ENCODE data around the gene CALR3.
"Not testable (repeated sequence)": the region's sequence is repeated elsewhere in the genome, so short reads cannot be mapped to it uniquely, and the experiment has no call there.

The CALR3 gene

DNA sequence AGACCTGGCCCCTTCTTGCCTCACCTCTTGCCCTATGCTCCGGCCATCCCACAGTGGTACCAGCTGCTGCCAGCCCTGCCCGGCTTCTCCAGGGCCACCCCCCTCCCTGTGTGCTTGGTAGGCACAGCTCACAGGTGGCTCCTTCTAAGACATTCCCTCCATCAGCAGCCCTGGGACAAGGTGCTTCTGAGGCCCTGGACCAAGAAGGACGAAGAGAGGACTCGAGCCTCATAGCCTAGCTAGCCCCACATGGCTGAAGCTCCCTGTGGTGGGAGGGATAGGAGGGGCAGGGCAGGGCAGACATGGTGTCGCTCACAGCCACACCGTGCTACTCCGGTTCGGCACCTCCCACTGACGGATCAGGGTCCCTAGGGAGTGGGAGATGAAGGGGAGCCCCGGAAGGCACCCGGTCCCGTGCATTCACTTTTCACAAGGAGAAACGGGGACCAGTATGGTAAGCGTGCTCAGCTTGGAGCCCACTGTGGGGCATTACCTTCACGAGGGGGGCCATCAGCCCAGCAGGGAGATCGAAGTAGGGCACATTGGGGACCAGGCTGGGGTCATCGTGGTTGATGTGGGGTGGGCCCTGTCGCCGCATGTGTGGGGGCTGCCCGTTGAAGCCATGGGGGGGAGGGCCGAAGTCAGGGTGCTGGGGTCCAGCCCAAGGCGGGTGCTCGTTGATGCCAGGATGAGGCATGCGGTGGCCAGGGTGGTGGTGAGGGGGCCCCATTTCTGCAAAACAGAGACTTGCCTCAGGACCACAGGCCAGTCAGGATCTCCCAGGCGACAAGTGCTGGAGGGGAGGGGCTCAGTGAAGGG, 26.8 kb upstream of the CALR3 start:
- DNase-seq: no peak

- no peak for DNase-seq
Observed at GRCh38 chr19:16521715-16522289, 25.8 kb upstream of the CALR3 start.

GRCh38 chr19:16520986-16521624, 25.1 kb upstream of the CALR3 start:
- DNase-seq: no peak

- no peak for DNase-seq
Observed at GRCh38 chr19:16520074-16520973, 24.4 kb upstream of the CALR3 start.

GRCh38 chr19:16519230-16519687, 23.3 kb upstream of the CALR3 start:
- DNase-seq: no peak

- DNase-seq: no peak
Observed at GRCh38 chr19:16518483-16519229, 22.7 kb upstream of the CALR3 start.

- no peak for DNase-seq
Observed at GRCh38 chr19:16518061-16518460, 22.1 kb upstream of the CALR3 start.

GRCh38 chr19:16516923-16517610, 21.1 kb upstream of the CALR3 start:
- DNase-seq: no peak

DNA sequence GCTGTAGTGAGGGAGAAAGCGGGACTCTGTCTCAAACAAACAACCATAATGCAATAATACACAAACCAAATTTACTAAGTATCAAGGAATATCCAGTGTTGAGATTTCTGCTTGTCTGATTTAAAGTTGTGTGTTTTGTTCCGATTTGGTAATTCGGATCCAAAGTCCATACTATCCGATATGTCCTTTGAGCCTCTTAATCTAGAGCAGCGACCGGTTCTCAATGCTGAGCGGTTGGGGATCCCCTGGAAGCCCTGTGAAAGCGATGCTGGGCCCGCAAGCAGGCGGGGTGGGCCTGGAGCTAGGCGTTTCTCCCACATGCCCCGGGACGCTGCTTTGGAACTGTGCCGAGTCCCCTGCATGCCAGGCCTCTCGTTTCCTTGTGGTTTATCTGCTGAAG, 20.4 kb upstream of the CALR3 start:
- DNase-seq: no peak

- no peak for DNase-seq
Observed at GRCh38 chr19:16514383-16515019, 18.5 kb upstream of the CALR3 start.

DNA sequence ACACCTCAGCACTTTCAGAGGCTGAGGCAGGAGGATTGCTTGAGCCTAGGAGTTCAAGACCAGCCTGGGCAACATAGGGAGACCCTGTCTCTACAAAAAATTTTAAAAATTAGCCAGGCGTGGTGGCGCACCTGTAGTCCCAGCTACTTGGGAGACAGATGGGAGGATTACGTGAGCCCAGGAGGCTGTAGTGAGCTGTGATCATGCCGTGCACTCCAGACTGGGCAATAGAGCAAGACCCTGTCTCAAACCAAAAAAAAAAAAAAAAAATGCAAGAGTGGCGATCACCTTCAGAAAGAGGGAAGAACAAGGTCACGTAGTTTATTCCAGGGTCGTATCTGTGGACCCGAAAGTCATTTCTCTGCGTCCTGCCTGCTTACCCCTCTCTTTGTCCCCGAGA, 16.6 kb upstream of the CALR3 start:
- not testable (repeated sequence) for DNase-seq

- DNase-seq: no peak
Observed at GRCh38 chr19:16509141-16510061, 13.4 kb upstream of the CALR3 start.

GRCh38 chr19:16508546-16508945, 12.6 kb upstream of the CALR3 start:
- no peak for DNase-seq

- DNase-seq: no peak
Observed at GRCh38 chr19:16506961-16507360, 11.0 kb upstream of the CALR3 start.

GRCh38 chr19:16506161-16506560, 10.2 kb upstream of the CALR3 start:
- DNase-seq: not testable (repeated sequence)

GRCh38 chr19:16504271-16504670, 8.3 kb upstream of the CALR3 start:
- no peak for DNase-seq

DNA sequence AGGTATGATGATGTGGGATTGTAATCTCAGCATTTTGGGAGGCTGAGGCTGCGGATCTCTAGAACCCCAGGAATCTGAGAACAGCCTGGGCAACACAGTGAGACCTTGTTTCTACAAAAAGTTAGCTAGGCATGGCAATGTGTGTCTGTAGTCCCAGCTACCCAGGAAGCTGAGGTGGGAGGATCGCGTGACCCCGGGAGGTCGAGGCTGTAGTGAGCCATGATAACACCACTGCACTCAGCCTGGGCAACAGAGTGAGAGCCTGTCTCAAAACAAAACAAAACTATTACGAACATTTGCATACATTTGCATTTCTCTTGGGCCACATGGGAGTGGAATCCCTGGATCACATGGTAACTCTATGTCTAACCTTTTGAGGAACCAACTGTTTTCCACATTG, 1.9 kb upstream of the CALR3 start:
- no peak for DNase-seq

DNA sequence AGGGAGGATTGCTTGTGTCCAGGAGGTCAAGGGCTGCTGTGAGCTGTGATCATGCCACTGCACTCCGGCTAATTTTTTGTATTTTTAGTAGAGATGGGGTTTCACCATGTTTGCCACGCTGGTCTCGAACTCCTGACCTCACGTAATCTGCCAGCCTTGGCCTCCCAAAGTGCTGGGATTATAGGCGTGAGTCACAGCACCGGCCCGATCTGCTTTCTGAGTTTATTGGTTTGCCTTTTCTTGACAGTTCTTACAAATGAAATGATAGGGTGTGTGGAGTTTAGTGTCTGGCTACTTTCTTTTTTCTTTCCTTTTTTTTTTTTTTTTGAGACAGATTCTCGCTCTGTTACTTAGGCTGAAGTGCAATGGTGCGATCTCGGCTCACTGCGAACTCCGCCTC, 1.1 kb upstream of the CALR3 start:
- no peak for DNase-seq

- no peak for DNase-seq
Observed at GRCh38 chr19:16496613-16496983, 631 bp upstream of the CALR3 start.

DNA sequence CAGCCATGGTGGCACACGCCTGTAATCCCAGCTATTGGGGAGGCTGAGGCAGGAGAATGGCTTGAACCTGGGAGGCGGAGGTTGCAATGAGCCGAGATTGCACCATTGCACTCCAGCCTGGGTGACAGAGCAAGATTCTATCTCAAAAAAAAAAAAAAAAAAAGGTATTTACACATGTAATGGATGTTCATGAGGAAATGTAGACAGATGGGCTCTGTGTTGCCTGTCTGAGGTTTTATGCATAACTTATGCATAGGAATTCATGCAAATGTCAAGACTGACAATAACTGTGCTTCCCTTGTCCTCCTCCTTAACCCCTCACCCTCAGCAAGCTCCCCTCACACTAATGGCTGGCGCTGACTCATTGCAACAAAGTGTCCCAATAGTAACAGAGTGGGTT, 9.5 kb downstream of the CALR3 start:
- DNase-seq: not testable (repeated sequence)
